IMR-90 (cell line): ENCODE measurements around the gene CCND1. TPM values are rescaled to one million over a fixed set of nuclear protein-coding genes. Genes with fewer than 3 reads are reported as not detected.

Experiments
- ATAC-seq: fragments of 200-7000 bp; cut with Tn5 transposase; 2 replicates; pipeline ENCODE4 v1.9.1; 2020; ENCODE audit warnings: low read depth, mild to moderate bottlenecking, moderate library complexity
- BruUV-seq: library from RNA; stranded (reverse); fragments of 400-500 nt; replicated peaks from 2 replicates; lab custom pipeline; 2021; lab: Mats Ljungman, UMichigan
- CTCF ChIA-PET: fragments of 300-600 bp; formaldehyde crosslinking; extraction: SDS; loops from one replicate; lab custom pipeline; 2021; ENCODE audit warnings: antibody characterized with exemption; lab: Yijun Ruan, JAX
- POLR2A ChIA-PET: fragments of 300-600 bp; sonication (Branson Sonifier 250); formaldehyde crosslinking; loops from one replicate; lab custom pipeline; 2022; ENCODE audit warnings: antibody characterized with exemption; ENCODE audit not compliant: unreplicated experiment; lab: Charles Lee
- DNase-seq: peaks from one replicate; pipeline ENCODE4 v3.0.0; 2013
- H2AFZ ChIP-seq: replicated peaks from 2 replicates; pipeline ENCODE3; 2013; ENCODE audit warnings: low read length, mild to moderate bottlenecking; ENCODE audit not compliant: poor library complexity
- H2AK5ac ChIP-seq: 2 replicates; pipeline ENCODE4 v1.6.1; 2013; ENCODE audit warnings: low read depth, low read length, inconsistent platforms
- H2AK9ac ChIP-seq: replicated peaks from 2 replicates; pipeline ENCODE3; 2013; ENCODE audit warnings: mild to moderate bottlenecking, low read depth, low read length, moderate library complexity; ENCODE audit not compliant: poor library complexity
- H2BK120ac ChIP-seq: 2 replicates; pipeline ENCODE4 v1.6.1; 2013; ENCODE audit warnings: low read depth, low read length, inconsistent platforms
- H2BK15ac ChIP-seq: 3 replicates; pipeline ENCODE4 v1.6.1; 2013; ENCODE audit warnings: low read depth, low read length, inconsistent platforms
- H2BK20ac ChIP-seq: 2 replicates; pipeline ENCODE4 v1.6.1; 2013; ENCODE audit warnings: low read depth, mild to moderate bottlenecking, inconsistent platforms, low read length, moderate library complexity
- H2BK5ac ChIP-seq: 2 replicates; pipeline ENCODE4 v1.6.1; 2013; ENCODE audit warnings: mild to moderate bottlenecking, low read depth, low read length, inconsistent platforms; ENCODE audit not compliant: poor library complexity, severe bottlenecking
- H3K14ac ChIP-seq: replicated peaks from 2 replicates; pipeline ENCODE4 v1.6.1; 2013; ENCODE audit warnings: low read depth, low read length, inconsistent platforms
- H3K18ac ChIP-seq: 2 replicates; pipeline ENCODE4 v1.6.1; 2013; ENCODE audit warnings: low read depth, low read length, control low read depth
- H3K23ac ChIP-seq: 2 replicates; pipeline ENCODE4 v1.6.1; 2013; ENCODE audit warnings: low read depth, low read length, inconsistent platforms
- H3K27ac ChIP-seq: 2 replicates; pipeline ENCODE4 v1.5.1; 2013; ENCODE audit warnings: mild to moderate bottlenecking, control low read depth, low read length; ENCODE audit not compliant: insufficient read depth
- H3K27me3 ChIP-seq: 2 replicates; pipeline ENCODE4 v1.6.1; 2013; ENCODE audit warnings: low read length; ENCODE audit not compliant: control insufficient read depth, insufficient read depth
- H3K36me3 ChIP-seq: 2 replicates; pipeline ENCODE4 v1.6.1; 2013; ENCODE audit warnings: low read length, mixed read lengths; ENCODE audit not compliant: control insufficient read depth, insufficient read depth
- H3K4ac ChIP-seq: 2 replicates; pipeline ENCODE4 v1.6.1; 2013; ENCODE audit warnings: low read depth, low read length, inconsistent platforms
- H3K4me1 ChIP-seq: 2 replicates; pipeline ENCODE4 v1.6.1; 2013; ENCODE audit warnings: low read length, mixed read lengths; ENCODE audit not compliant: control insufficient read depth, insufficient read depth
- H3K4me2 ChIP-seq: 2 replicates; pipeline ENCODE4 v1.6.1; 2013; ENCODE audit warnings: low read depth, mild to moderate bottlenecking, control low read depth, low read length, moderate library complexity
- H3K4me3 ChIP-seq: 2 replicates; pipeline ENCODE4 v1.5.1; 2013; ENCODE audit warnings: low read depth, mild to moderate bottlenecking, control low read depth, low read length, moderate library complexity; ENCODE audit not compliant: insufficient read depth
- H3K56ac ChIP-seq: 2 replicates; pipeline ENCODE4 v1.6.1; 2013; ENCODE audit warnings: low read length, inconsistent platforms; ENCODE audit not compliant: insufficient read depth; ENCODE audit errors: extremely low read depth
- H3K79me1 ChIP-seq, 2 experiments: 2 replicates each; pipeline ENCODE4 v1.6.1; 2013; ENCODE audit warnings: low read length in 2 of 2, inconsistent platforms in 1 of 2, low read depth in 1 of 2
- H3K9ac ChIP-seq: 2 replicates; pipeline ENCODE4 v1.6.1; 2013; ENCODE audit warnings: low read depth, low read length, control low read depth
- H3K9me1 ChIP-seq: 2 replicates; pipeline ENCODE4 v1.6.1; 2013; ENCODE audit warnings: low read length, inconsistent platforms; ENCODE audit not compliant: insufficient read depth
- H3K9me3 ChIP-seq: 2 replicates; pipeline ENCODE4 v1.6.1; 2013; ENCODE audit warnings: low read length; ENCODE audit not compliant: control insufficient read depth, insufficient read depth
- H4K20me1 ChIP-seq: 2 replicates; pipeline ENCODE4 v1.6.1; 2013; ENCODE audit warnings: low read length, inconsistent platforms; ENCODE audit not compliant: insufficient read depth
- H4K5ac ChIP-seq: 2 replicates; pipeline ENCODE4 v1.6.1; 2013; ENCODE audit warnings: mild to moderate bottlenecking, low read depth, low read length, control low read depth
- H4K8ac ChIP-seq, 2 experiments: 2 replicates each; pipeline ENCODE4 v1.6.1; 2013; ENCODE audit warnings: low read depth in 2 of 2, low read length in 2 of 2, control low read depth in 1 of 2, inconsistent platforms in 1 of 2
- H4K91ac ChIP-seq: 2 replicates; pipeline ENCODE4 v1.6.1; 2013; ENCODE audit warnings: low read depth, low read length, inconsistent platforms; ENCODE audit not compliant: insufficient read depth
- BHLHE40 ChIP-seq: fragments of 150-350 bp; IDR thresholded peaks from 2 replicates; pipeline ENCODE4 v1.6.1; 2016; ENCODE audit warnings: mild to moderate bottlenecking, low read depth, low read length
- CEBPB ChIP-seq: IDR thresholded peaks from 2 replicates; pipeline ENCODE4 v1.6.1; 2012; ENCODE audit warnings: low read depth, low read length, improper control_type of control experiment
- CHD1 ChIP-seq: IDR thresholded peaks from 2 replicates; pipeline ENCODE4 v1.6.1; 2012; ENCODE audit warnings: low read depth, low read length, improper control_type of control experiment
- FOS ChIP-seq: fragments of 150-350 bp; IDR thresholded peaks from 2 replicates; pipeline ENCODE4 v1.6.1; 2016; ENCODE audit warnings: low read depth, low read length
- MAFK ChIP-seq: IDR thresholded peaks from 2 replicates; pipeline ENCODE4 v1.6.1; 2012; ENCODE audit warnings: low read depth, low read length, improper control_type of control experiment
- MAZ ChIP-seq: IDR thresholded peaks from 2 replicates; pipeline ENCODE4 v1.6.1; 2012; ENCODE audit warnings: low read depth, mild to moderate bottlenecking, low read length, improper control_type of control experiment, moderate library complexity, borderline replicate concordance
- MXI1 ChIP-seq: IDR thresholded peaks from 2 replicates; pipeline ENCODE4 v1.6.1; 2012; ENCODE audit warnings: low read depth, mild to moderate bottlenecking, low read length, moderate library complexity, borderline replicate concordance
- POLR2A ChIP-seq: IDR thresholded peaks from 2 replicates; pipeline ENCODE4 v1.6.1; 2012; ENCODE audit warnings: mild to moderate bottlenecking, low read depth, low read length
- RAD21 ChIP-seq: IDR thresholded peaks from 2 replicates; pipeline ENCODE4 v1.6.1; 2012; ENCODE audit warnings: low read length, improper control_type of control experiment
- RCOR1 ChIP-seq: IDR thresholded peaks from 2 replicates; pipeline ENCODE4 v1.6.1; 2012; ENCODE audit warnings: mild to moderate bottlenecking, low read length, improper control_type of control experiment; ENCODE audit not compliant: insufficient replicate concordance
- RFX5 ChIP-seq: IDR thresholded peaks from 2 replicates; pipeline ENCODE4 v1.8.0; 2012; ENCODE audit warnings: low read depth, mild to moderate bottlenecking, low read length, moderate library complexity
- SMC3 ChIP-seq: fragments of 150-350 bp; IDR thresholded peaks from 2 replicates; pipeline ENCODE4 v1.6.1; 2016; ENCODE audit warnings: low read depth, mild to moderate bottlenecking, antibody characterized with exemption, low read length, moderate library complexity
- USF2 ChIP-seq: fragments of 150-350 bp; IDR thresholded peaks from 2 replicates; pipeline ENCODE4 v1.6.1; 2017; ENCODE audit warnings: mild to moderate bottlenecking, antibody characterized with exemption, low read length, low read depth
- WGBS, 2 experiments: methylation state at CpG; one replicate each; pipeline versions ENCODE4 v1.1.5 to v1.1.7; 2013; ENCODE audit warnings: missing lambda C conversion rate in 2 of 2; ENCODE audit not compliant: insufficient read length in 1 of 2; ENCODE audit errors: extremely low coverage in 2 of 2; 5-methylcytosine and 5-hydroxymethylcytosine counted together
- dilution Hi-C: fragments of 300-500 bp; cut with HindIII; formaldehyde crosslinking; loops from one replicate; pipeline ENCODE4 v1.14.3; 2018; ENCODE audit warnings: low sequenced_read_pairs; ENCODE audit not compliant: unreplicated experiment
- in situ Hi-C: fragments of 300-500 bp; cut with MboI; formaldehyde crosslinking; loops from 3 replicates; pipeline ENCODE4 v1.14.3; 2019; ENCODE audit warnings: low sequenced_read_pairs, inconsistent platforms, mixed read lengths
- intact Hi-C: fragments of 100-400 bp; cut with micrococcal nuclease; formaldehyde crosslinking; loops from 2 replicates; pipeline ENCODE4 v1.10.0; 2022
- polyA plus RNA-seq, 3 experiments: library from polyadenylated mRNA; depleted of rRNA; stranded (reverse); fragments of >200 nt; gene quantifications; 2 replicates each; pipeline ENCODE4 v1.2.3, GENCODE V29; 2012; ENCODE audit warnings: low replicate concordance in 1 of 3
- total RNA-seq: library from RNA; depleted of rRNA; stranded (reverse); fragments of >200 nt; gene quantifications from 2 replicates; pipeline ENCODE4 v1.2.3, GENCODE V29; 2012
- TF ChIP-seq, protein P1 (sequence below): conservative IDR thresholded peaks from 2 replicates; pipeline ENCODE4 v1.5.1; 2012; ENCODE audit warnings: mild to moderate bottlenecking, low read depth, low read length, improper control_type of control experiment

Gene CCND1
- total and polyA plus RNA-seq, 2 of the 4 experiments (the other 2 are of a cell fraction): 481 to 748 TPM

- Histone ChIP-seq H3K4me3 (no peak overlapping the region), H4K8ac (no peak overlapping the region), H4K91ac (no peak overlapping the region), H2AK9ac (peak overlapping the region; percentile 35), H3K36me3 (peaks cover 39% of the 10 kb centered on the region), H3K27ac (no peak overlapping the region), H3K4me2 (no peak overlapping the region), H2BK120ac (no peak overlapping the region), H3K9me1 (no peaks in the 10 kb centered on the region), H3K4ac (no peak overlapping the region), H3K14ac (no peak overlapping the region), H4K20me1 (peaks cover 60% of the 10 kb centered on the region), H3K9me3 (no peaks in the 10 kb centered on the region), H3K56ac (no peak overlapping the region), H4K5ac (no peak overlapping the region), H2BK5ac (no peak overlapping the region), H3K18ac (no peak overlapping the region), H3K79me1 (peaks cover 5 to 29% of the 10 kb centered on the region in 2 experiments; a peak in 3 of 4 replicates), H3K4me1 (peaks cover 11% of the 10 kb centered on the region; the same call in 1 of the 2 replicates), H3K27me3 (no peaks in the 10 kb centered on the region), H2BK15ac (no peak overlapping the region), H3K9ac (no peak overlapping the region), H3K23ac (no peak overlapping the region), H2AK5ac (no peak overlapping the region), H2AFZ (peak overlapping the region; percentile 36), H2BK20ac (no peak overlapping the region)
- peak; percentile 29 for ATAC-seq
- 34% methylated on average over 6 of the region's 27 CpGs; no CpG with 5 or more reads in 1 of the 2 experiments for WGBS, 2 experiments
- in situ Hi-C loops: loop anchor here (25.0 kb wide), 2 partner anchors 718 to 1043 kb away; no protein-coding TSS in a partner anchor
- dilution Hi-C loops: no loop called here
- no TSS peak for BruUV-seq
- ChIA-PET CTCF (interaction anchor here (1.9 kb wide), 1 partner anchor 11 kb away, joined by 4 read pairs; no protein-coding TSS in a partner anchor), POLR2A (no interaction called here)
- intact Hi-C loops: no loop called here
- DNase-seq: peak; percentile 52
- TF ChIP-seq RAD21 (no peak), FOS (no peak), MAFK (no peak), MXI1 (no peak), USF2 (no peak), SMC3 (no peak), RFX5 (no peak), MAZ (no peak; the same call in 1 of the 2 replicates), BHLHE40 (no peak), POLR2A (no peak; the same call in 1 of the 2 replicates), RCOR1 (no peak), CEBPB (no peak), CHD1 (no peak)
- TF ChIP-seq, protein P1, sequence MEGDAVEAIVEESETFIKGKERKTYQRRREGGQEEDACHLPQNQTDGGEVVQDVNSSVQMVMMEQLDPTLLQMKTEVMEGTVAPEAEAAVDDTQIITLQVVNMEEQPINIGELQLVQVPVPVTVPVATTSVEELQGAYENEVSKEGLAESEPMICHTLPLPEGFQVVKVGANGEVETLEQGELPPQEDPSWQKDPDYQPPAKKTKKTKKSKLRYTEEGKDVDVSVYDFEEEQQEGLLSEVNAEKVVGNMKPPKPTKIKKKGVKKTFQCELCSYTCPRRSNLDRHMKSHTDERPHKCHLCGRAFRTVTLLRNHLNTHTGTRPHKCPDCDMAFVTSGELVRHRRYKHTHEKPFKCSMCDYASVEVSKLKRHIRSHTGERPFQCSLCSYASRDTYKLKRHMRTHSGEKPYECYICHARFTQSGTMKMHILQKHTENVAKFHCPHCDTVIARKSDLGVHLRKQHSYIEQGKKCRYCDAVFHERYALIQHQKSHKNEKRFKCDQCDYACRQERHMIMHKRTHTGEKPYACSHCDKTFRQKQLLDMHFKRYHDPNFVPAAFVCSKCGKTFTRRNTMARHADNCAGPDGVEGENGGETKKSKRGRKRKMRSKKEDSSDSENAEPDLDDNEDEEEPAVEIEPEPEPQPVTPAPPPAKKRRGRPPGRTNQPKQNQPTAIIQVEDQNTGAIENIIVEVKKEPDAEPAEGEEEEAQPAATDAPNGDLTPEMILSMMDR: no peak
Observed at GRCh38 chr11:69654660-69655478, 13.9 kb downstream of the CCND1 start.
